Kidney glomerular epithelial cell (primary cell): Measurements from ENCODE around the gene RAX2.
A peak's percentile ranks its signal among the peaks of the same experiment; 100 is the strongest.

Experiments
- DNase-seq: peaks from one replicate; lab custom pipeline; 2025; lab: John Stamatoyannopoulos, UW

RAX2 gene

DNA sequence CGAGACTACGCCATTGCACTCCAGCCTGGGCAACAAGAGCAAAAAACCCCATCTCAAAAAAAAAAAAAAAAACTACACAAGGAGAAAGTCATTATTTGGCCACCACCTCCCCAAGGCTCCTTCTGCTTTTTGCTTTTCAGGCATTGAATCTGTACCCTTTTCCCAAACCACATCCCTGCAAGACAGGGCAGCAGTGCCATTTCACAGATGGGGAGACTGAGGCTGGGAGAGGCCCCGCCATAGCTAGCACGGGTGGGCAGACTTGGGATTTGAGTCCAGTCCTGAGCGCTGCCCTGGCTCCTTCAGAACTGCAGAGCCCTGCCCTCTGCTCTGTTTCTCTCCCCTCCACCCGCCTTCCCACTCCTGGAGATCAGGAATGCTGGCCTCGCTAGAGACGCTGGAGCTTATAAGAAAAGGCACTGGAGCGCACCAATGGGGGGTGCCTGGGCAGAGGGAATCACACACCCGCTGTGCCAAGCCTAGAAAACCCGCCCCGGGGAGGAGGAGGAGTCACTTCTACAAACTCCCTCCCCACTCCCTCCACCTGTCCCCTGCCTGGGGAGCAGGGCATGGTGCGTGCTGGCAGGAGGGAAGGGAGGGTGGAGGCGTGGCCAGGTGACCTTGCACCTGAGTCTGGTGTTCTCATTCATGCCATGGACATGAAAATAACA is 46.3 kb downstream of the RAX2 start:
- peak; percentile 43 for DNase-seq

DNA sequence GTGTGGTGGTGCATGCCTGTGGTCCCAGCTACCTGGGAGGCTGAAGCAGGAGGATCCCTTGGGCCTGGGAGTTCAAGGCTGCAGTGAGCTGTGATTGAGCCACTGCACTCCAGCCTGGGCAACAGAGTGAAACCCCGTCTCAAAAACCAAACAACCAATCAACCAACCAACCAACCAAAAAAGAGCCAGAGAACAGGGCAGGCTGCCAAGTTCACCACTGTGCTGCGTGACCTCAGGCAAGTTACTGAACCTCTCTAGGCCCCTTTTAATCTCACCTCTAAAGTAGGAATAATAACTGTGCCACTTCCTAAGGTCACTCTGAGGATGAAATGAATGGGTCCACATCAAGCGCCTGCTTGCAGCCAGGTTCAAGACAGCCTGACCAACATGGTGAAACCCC is 46.9 kb downstream of the RAX2 start:
- DNase-seq: no peak

DNA sequence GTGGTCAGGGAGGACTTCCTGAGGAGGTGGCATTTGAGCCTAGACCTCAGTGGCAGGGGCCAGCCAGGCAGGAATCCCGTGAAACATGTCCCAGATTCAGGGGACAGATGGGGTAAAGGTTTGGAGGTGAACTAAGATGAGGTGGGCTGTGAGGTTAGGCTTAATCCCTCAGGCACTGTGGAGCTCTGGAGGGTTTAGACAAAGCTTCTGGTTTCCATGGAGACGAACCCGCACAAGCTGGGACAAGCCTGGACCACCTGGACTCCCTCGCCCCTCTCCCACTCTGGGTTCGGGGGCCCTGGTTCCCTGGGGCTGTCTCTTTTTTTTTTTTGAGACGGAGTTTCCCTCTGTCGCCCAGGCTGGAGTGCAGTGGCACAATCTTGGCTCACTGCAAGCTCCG is 48.1 kb downstream of the RAX2 start:
- DNase-seq: no peak

DNA sequence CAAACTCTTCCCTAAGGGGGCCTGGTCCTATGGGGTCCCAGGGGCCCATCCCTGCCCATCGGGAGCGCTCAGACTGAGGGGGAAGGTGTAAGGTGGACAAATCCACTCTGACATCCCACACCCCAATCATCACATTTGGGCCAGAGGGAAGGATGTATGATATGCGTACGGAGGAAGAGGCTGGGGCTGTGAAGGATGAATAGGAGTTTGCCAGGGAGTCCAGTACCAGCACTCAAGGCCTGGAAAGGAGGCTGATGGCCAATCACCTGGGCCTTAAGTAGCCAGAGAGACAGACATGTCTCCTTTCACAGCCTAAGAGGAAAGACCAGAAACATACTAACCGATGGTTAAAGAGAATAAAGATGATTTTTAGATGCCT is 48.9 kb downstream of the RAX2 start:
- DNase-seq: no peak

DNA sequence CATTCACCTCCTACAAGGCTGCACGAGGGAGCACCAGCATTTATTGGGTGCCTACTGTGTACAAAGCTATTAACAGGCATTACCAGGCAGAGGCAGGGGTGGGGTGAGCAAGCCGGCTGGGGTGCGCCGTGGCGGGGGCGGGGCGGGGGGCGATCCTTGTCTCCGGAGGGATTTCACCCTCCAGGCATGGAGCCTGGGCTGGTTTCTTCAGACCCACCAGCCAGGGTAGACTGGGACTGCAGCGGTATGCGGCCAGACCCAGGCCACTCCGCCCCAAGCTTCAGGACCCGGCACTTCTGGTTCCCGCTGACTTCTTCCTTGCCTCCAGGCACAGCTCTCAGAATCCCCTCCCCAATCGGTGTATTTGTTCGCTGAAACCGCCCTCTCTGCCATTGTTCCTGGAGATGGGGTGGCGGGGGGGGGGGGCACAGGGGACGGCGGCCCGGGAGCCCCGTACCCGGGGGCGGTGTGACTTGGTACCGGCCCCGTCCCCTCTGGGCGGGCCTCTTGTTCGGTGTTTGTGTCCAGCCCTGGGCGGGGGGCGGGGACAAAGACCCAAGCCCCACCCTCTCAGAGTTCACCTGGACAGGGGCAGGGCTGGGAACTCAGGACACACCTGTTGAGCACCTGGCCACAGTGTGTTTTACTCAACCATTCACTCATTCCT is 49.5 kb downstream of the RAX2 start:
- DNase-seq: no peak

DNA sequence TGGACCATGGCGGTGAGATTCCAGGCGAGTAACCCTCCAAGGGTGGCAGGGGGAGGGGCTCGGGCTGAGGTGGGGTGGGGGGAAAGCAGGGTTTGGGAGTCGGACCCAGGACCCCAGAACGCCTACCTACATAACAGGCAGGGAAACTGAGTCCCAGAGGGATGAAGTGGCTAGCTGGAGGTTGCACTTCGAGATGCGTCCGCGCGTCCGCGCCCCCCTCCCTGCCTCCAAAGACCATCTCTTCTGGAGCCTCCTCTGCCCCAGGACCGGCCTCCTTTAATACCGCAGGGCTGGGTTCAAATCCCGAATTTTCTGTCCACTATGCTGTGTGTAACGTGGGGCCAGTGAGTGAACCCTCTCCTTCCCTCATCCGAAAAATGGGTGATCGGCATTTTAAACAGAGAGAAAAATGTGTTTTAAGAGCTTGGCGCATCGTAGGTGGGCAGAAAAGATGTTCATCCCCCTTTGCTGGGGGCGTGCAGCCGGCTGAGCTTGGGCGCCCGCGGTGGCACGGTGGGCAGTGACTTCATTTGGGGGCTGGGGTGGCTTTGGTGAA is 50.1 kb downstream of the RAX2 start:
- no peak for DNase-seq

DNA sequence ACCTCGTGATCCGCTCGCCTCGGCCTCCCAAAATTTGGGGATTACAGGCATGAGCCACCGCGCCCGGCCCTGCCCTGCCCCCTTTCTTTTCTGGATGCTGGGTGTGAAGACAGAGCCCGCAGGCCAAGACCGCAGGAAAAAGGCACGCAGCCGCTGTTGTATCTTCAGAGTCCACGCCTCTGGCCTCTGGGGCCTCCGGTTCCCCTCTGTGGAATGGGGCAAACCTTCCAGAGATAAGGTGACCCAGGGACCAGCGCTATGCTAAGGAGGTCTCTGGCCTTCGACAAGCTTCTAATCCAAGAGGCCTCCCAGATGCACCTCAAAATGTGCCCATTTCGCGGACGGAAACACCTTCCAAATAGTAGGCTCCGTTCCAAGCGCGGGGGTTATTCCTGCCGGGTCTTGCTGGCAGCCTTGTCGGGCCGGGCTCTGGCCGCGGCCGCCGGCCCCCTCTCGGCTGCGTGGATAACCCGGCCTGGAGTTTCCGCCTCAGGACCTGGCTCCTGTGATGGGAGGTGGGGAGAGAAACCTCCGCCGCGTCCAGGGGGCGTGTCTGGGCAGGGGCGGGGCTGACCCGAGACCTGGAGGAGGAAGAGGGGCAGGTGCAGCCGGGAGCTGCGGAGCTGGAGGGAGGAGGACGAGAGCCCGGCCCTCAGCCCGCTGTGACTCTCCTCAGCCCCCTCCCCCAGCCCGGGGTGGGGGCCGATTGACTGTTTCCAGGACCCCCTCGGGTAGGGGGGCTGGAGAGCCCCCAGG is 50.7 kb downstream of the RAX2 start:
- DNase-seq: peak; percentile 64

DNA sequence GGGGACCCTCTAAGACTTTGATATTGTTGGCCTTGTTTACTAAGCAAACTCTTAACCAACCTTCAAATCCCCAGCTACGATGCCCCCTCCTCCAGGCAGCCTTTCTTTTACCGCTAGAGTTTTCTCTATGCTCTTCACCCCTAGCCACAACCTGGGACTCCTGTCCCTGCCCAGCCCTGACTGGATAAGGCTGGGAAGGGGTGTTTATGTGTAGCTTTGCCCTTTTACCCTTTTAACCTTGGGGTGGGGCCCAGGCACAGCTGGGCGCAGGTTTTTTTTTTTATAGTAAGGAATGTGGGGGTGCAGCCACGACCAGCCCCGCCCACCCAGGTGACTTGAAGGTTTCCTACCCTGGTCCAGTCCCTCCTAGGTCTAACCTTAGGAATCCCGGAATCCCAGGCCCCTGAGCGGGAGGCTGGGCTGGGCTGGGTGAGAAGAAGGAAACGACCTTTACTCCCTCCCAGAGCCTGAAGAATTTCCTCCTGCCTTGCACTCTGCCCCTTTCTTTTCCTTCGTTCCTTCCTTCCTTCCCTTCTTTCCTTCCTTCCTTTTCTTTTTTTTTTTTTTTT is 51.6 kb downstream of the RAX2 start:
- no peak for DNase-seq

DNA sequence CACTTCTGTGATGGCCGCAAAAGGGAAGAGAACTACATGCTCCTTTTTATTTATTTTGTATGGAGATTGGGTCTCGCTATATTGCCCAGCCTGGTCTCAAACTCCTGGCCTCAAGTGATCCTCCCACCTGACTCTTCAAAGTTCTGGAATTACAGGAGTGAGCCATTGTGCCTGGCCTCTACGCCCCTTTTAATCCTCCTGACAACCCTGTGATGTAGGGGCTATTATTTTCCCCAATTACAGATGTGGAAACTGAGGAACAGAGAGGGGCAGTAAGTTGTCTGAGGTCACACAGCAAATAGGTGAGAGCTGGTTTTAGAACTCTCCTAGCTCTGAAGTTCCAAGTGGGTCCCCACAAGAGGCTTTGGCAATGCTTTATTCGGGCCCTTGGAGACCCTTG is 52.2 kb downstream of the RAX2 start:
- no peak for DNase-seq
